ENCODE measurements around the gene SPRR1B.

- TF ChIP-seq, protein P1, sequence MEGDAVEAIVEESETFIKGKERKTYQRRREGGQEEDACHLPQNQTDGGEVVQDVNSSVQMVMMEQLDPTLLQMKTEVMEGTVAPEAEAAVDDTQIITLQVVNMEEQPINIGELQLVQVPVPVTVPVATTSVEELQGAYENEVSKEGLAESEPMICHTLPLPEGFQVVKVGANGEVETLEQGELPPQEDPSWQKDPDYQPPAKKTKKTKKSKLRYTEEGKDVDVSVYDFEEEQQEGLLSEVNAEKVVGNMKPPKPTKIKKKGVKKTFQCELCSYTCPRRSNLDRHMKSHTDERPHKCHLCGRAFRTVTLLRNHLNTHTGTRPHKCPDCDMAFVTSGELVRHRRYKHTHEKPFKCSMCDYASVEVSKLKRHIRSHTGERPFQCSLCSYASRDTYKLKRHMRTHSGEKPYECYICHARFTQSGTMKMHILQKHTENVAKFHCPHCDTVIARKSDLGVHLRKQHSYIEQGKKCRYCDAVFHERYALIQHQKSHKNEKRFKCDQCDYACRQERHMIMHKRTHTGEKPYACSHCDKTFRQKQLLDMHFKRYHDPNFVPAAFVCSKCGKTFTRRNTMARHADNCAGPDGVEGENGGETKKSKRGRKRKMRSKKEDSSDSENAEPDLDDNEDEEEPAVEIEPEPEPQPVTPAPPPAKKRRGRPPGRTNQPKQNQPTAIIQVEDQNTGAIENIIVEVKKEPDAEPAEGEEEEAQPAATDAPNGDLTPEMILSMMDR (conservative IDR thresholded peaks at IDR 0.05) = no peak
- TF ChIP-seq EZH2 (IDR thresholded peaks at IDR 0.05; ENCODE audit: low read depth) = no peak
These were observed 29.6 kb upstream of the SPRR1B start, which contains the start of gene SPRR3 for GRCh38 chr1:153001382-153001781.

Data from PC-9 (cell line).